ENCODE data around the gene MOBP.

GRCh38 chr3:39533226-39533625 is 65.7 kb downstream of the MOBP start:
- TF ChIP-seq CTCF (IDR thresholded peaks at IDR 0.05): no peak
- no peak for TF ChIP-seq POLR2A (IDR thresholded peaks at IDR 0.05)
